HL-60 (cell line): ENCODE measurements around the gene BCAR1.

Source experiments
- DNase-seq, 2 experiments: peaks; one replicate each; pipeline ENCODE4 v3.0.0-alpha.2; 2010 to 2020; ENCODE audit warnings: low read depth in 1 of 2, low spot score in 1 of 2
- H3K27ac ChIP-seq: fragments of 250-450 bp; sonication (Bioruptor Pico); replicated peaks from 2 replicates; pipeline ENCODE4 v1.5.1; 2020; ENCODE audit warnings: mild to moderate bottlenecking, moderate library complexity
- H3K27me3 ChIP-seq: fragments of 250-450 bp; sonication (Bioruptor Pico); 2 replicates; pipeline ENCODE4 v1.5.1; 2021; ENCODE audit warnings: mild to moderate bottlenecking, moderate library complexity; ENCODE audit not compliant: insufficient read depth, poor library complexity, severe bottlenecking
- H3K4me3 ChIP-seq: replicated peaks from 2 replicates; pipeline ENCODE4 v1.5.1; 2011; ENCODE audit warnings: mild to moderate bottlenecking, control low read depth, low read length; ENCODE audit not compliant: insufficient read depth
- GABPA ChIP-seq: IDR thresholded peaks from 2 replicates; pipeline ENCODE4 v1.6.1; 2012; ENCODE audit warnings: low read depth
- POLR2AphosphoS5 ChIP-seq: IDR thresholded peaks from 2 replicates; pipeline ENCODE4 v1.6.1; 2012; ENCODE audit warnings: low read depth
- SPI1 ChIP-seq: IDR thresholded peaks from 2 replicates; pipeline ENCODE4 v1.6.1; 2012; ENCODE audit warnings: low read depth, mild to moderate bottlenecking, borderline replicate concordance
- TF ChIP-seq, protein P1 (sequence below): IDR thresholded peaks from 2 replicates; pipeline ENCODE4 v1.6.1; 2012; ENCODE audit warnings: low read depth; ENCODE audit not compliant: insufficient replicate concordance
- TF ChIP-seq, protein P2 (sequence below): IDR thresholded peaks from one replicate; pipeline ENCODE4 v1.5.1; 2011; ENCODE audit warnings: low read length, control low read depth, inconsistent platforms; ENCODE audit not compliant: insufficient read depth

BCAR1 gene

DNA sequence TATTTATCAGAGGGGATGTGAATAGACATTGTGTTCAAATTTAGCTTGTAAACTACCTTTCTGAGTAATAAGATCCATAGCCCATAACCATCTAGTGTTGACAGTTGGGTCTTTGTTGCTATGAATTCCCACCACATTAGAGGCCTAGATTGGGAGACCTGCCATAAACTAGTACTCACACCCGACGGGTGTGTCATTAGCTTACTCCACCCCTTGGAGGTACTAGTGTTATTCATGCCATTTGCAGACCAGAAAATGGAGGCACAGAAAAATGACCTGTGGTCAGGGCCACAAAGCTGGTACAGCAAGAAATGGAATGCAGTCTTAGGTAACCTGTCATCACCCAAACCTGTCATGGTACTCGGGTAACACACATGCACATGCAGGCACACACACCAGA, 41.3 kb upstream of the BCAR1 start:
- Histone ChIP-seq H3K27ac (no peak overlapping the region), H3K27me3 (peaks cover 13% of the 10 kb centered on the region), H3K4me3 (no peak overlapping the region)
- DNase-seq: no peak
- TF ChIP-seq, protein P1, sequence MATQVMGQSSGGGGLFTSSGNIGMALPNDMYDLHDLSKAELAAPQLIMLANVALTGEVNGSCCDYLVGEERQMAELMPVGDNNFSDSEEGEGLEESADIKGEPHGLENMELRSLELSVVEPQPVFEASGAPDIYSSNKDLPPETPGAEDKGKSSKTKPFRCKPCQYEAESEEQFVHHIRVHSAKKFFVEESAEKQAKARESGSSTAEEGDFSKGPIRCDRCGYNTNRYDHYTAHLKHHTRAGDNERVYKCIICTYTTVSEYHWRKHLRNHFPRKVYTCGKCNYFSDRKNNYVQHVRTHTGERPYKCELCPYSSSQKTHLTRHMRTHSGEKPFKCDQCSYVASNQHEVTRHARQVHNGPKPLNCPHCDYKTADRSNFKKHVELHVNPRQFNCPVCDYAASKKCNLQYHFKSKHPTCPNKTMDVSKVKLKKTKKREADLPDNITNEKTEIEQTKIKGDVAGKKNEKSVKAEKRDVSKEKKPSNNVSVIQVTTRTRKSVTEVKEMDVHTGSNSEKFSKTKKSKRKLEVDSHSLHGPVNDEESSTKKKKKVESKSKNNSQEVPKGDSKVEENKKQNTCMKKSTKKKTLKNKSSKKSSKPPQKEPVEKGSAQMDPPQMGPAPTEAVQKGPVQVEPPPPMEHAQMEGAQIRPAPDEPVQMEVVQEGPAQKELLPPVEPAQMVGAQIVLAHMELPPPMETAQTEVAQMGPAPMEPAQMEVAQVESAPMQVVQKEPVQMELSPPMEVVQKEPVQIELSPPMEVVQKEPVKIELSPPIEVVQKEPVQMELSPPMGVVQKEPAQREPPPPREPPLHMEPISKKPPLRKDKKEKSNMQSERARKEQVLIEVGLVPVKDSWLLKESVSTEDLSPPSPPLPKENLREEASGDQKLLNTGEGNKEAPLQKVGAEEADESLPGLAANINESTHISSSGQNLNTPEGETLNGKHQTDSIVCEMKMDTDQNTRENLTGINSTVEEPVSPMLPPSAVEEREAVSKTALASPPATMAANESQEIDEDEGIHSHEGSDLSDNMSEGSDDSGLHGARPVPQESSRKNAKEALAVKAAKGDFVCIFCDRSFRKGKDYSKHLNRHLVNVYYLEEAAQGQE: no peak

DNA sequence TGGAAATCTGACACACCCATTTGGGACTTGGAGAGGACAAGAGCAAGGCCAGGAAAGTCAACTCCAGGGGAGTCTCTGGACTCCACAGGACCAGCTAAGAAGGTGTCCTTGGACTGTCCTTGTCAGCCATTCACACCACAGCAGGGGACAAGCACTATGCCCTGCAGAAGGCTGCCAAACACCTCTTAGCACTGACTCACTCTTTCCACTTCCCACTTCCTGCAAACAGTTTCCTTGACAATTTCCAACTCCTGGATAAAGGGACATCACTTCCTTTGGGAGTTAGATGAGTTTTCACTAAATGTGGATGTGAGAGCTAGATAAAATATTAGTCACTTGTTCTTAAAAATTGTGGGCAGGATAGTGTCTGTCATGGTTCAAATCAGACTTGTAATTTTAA, 37.8 kb upstream of the BCAR1 start:
- peaks cover 29% of the 10 kb centered on the region for H3K27me3 ChIP-seq
- no peak overlapping the region for H3K27ac ChIP-seq
- TF ChIP-seq GABPA: no peak
- no peak for TF ChIP-seq SPI1
- TF ChIP-seq, protein P1: no peak
- no peak for TF ChIP-seq POLR2AphosphoS5
- TF ChIP-seq, protein P2, sequence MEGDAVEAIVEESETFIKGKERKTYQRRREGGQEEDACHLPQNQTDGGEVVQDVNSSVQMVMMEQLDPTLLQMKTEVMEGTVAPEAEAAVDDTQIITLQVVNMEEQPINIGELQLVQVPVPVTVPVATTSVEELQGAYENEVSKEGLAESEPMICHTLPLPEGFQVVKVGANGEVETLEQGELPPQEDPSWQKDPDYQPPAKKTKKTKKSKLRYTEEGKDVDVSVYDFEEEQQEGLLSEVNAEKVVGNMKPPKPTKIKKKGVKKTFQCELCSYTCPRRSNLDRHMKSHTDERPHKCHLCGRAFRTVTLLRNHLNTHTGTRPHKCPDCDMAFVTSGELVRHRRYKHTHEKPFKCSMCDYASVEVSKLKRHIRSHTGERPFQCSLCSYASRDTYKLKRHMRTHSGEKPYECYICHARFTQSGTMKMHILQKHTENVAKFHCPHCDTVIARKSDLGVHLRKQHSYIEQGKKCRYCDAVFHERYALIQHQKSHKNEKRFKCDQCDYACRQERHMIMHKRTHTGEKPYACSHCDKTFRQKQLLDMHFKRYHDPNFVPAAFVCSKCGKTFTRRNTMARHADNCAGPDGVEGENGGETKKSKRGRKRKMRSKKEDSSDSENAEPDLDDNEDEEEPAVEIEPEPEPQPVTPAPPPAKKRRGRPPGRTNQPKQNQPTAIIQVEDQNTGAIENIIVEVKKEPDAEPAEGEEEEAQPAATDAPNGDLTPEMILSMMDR: no peak
- H3K4me3 ChIP-seq: no peak overlapping the region
- peak in 1 of 2 experiments; percentile 18 for DNase-seq

DNA sequence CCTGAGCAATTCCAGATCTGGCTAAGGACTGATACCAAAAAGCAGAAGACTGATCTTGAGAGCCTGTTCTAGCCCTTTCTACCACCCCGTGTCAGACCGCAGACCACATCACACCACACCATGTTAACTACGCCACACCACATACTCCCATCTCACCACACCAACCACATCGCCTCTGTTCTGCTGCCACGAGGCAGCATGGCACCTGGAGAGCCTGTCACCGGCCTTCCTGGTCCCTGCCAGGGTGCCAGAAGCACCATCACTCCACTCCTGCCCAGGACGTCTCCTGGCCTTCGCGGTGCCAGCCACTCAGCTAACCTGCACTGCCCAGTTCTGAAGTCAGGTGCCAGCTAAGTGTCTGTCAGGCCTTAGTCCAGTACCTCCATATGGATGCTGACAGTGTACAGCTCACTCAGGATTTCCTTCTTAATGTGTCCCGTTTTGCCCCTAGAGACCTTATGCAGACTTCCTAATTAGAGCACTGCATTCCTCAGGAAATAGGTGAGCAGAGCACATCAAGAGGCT, 37.2 kb upstream of the BCAR1 start:
- Histone ChIP-seq H3K4me3 (no peak overlapping the region), H3K27ac (no peak overlapping the region), H3K27me3 (peaks cover 29% of the 10 kb centered on the region)
- TF ChIP-seq GABPA (no peak), POLR2AphosphoS5 (peak; percentile 100), SPI1 (peak; percentile 69; the same call in 1 of the 2 replicates)
- TF ChIP-seq, protein P1: no peak
- TF ChIP-seq, protein P2: no peak
- peak; percentile 86 to 92 for DNase-seq
